Left ventricle myocardium inferior (tissue), 1 donor: Measurements from ENCODE around the gene SMIM35. TPM values are rescaled to one million over a fixed set of nuclear protein-coding genes. Genes with fewer than 3 reads are reported as not detected.

Experiments
- DNase-seq: peaks from one replicate; pipeline ENCODE4 v3.0.0-alpha.2; 2020
- H3K27ac ChIP-seq: fragments of 200-600 bp; replicated peaks from 2 replicates; pipeline ENCODE4 v1.8.0; 2021
- H3K27me3 ChIP-seq: fragments of 200-600 bp; 2 replicates; pipeline ENCODE4 v1.8.0; 2021; ENCODE audit warnings: low read depth
- H3K36me3 ChIP-seq: fragments of 200-600 bp; 2 replicates; pipeline ENCODE4 v1.8.0; 2021
- H3K4me1 ChIP-seq: fragments of 200-600 bp; 2 replicates; pipeline ENCODE4 v1.8.0; 2021
- H3K4me3 ChIP-seq: fragments of 200-600 bp; 2 replicates; pipeline ENCODE4 v1.8.0; 2021; ENCODE audit warnings: mild to moderate bottlenecking, moderate library complexity
- H3K9me3 ChIP-seq: fragments of 200-600 bp; replicated peaks from 2 replicates; pipeline ENCODE4 v1.8.0; 2021
- CTCF ChIP-seq: fragments of 200-600 bp; IDR thresholded peaks from 2 replicates; pipeline ENCODE4 v1.8.0; 2021; ENCODE audit warnings: antibody characterized with exemption, mild to moderate bottlenecking, borderline replicate concordance
- intact Hi-C: fragments of 100-400 bp; cut with micrococcal nuclease; formaldehyde crosslinking; loops from one replicate; pipeline ENCODE4 v1.11.0; 2022
- total RNA-seq: library from RNA; stranded (reverse); fragmentation: NEBNext Ultra II Directional; extraction: Animal tissue kit (Norgen Biotek cat#: 25700); gene quantifications from one replicate; pipeline ENCODE4 v1.2.1, GENCODE V29; 2021
- donor health status: DM: no; HTN: yes; CAD: no; lungs with severe emphysema.

SMIM35 gene
- total RNA-seq, 1 donor from 2014 or later, result not detected

DNA sequence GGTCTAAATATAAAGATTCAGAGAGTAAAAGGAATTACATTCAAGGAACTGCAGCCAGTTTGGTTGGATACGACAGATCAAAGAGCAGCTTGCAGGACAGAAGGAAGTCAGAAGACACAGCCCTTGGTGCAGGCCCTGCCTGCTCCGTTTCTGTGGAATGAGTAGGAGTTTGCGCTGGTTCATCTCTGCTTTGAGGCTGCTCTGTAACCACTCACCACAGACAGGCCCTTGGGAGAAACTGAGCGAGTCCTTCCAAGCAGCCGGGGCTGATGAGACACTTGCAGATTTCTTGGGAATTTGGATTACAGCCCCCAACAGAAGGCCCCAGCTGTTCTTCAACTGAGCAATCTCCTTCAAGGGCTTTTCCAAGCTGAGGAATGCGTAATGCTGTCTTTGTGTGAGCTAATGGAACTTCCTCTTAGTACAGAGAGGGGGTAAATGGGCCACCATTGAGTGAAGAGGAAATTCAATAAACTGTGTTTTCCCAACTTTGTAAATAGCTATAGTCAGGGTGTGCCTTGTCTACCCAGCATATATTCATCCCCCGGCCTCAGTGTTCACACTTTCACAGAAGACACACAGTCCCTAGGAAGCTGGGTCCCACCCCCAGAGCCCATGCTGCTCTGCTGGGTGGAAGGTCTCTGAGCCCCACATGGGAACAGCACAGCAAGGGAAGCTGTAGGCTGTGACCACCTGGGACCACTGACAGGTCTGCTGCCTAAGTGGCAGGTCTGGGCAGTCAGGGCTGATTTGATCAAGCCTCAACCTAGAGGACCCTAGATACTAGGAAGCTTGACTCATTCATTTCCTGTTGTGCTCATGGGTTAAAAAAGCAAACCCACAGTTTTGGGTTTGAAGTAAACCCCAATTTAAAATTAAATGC lies 84.0 kb downstream of the SMIM35 start:
- H3K36me3 ChIP-seq, result no peaks in the 10 kb centered on the region

DNA sequence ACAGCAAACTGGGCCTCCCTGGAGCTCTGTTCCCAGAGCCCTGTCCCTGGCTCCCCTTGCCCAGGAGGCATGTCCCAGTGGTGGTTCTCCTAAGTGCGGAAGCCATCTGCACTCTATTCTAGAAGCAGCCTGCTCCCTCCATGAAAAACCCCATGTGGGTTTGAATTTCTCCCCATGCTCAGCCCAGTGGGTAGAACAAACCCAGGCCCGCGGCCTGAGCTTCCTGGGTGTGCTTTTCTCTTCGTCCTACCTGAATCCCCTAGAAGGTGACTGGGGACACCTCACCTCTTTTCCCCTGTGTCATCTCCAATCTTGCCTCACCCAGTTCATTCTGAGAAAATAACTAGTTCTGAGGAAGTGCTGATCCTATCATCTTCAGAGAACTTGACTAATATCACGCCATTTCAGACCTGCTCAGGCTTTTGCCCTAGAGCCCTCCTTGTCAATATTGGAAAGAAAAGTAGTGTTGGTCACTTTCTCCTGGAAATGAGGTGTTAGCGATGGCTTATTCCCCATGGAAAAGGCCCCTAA lies 84.7 kb downstream of the SMIM35 start:
- Histone ChIP-seq H3K36me3 (no peaks in the 10 kb centered on the region), H3K4me3 (no peak overlapping the region), H3K9me3 (peaks cover 6% of the 10 kb centered on the region), H3K4me1 (peaks cover 19% of the 10 kb centered on the region), H3K27me3 (peaks cover 32% of the 10 kb centered on the region), H3K27ac (peak overlapping the region; percentile 71)
- intact Hi-C loops, result no loop called here
- no peak for TF ChIP-seq CTCF
- no peak for DNase-seq

More for the DNA sequence above, 84.0 kb downstream of the SMIM35 start:
- Histone ChIP-seq H3K27ac (peak overlapping the region; percentile 71), H3K4me3 (no peak overlapping the region), H3K9me3 (peaks cover 6% of the 10 kb centered on the region), H3K27me3 (peaks cover 33% of the 10 kb centered on the region), H3K4me1 (peaks cover 26% of the 10 kb centered on the region)
- peak; percentile 72 for DNase-seq
- intact Hi-C loops, result no loop called here
- TF ChIP-seq CTCF, result no peak

DNA sequence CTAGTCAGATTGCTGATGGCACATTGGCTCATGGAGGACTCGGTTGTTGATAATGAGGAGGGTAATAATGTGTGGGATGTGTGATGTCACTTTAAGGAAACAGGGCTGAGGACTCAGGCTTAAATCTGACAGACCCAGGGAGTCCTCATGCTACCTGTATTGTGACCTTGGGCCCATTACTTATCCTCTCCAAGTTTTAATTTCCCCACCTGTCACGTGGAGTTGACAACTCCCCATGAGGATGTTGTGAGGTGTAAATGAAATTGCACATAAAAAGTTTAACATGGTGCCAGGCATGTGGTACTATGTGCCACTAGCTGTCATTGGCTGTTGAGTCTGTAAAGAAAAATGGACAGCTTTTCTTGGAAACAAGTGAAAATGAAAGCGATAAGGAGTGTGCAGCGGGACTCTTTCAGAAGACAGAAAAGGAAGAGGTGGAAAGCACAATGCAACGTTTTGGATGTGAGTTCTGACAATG lies 85.2 kb downstream of the SMIM35 start:
- H3K27ac ChIP-seq, result peak overlapping the region; percentile 71
- no peak for TF ChIP-seq CTCF
- intact Hi-C loops, result no loop called here

GRCh38 chr11:118000850-118001228 lies 85.9 kb downstream of the SMIM35 start:
- no peak overlapping the region for H3K27ac ChIP-seq
- no peaks in the 10 kb centered on the region for H3K36me3 ChIP-seq
- peaks cover 16% of the 10 kb centered on the region for H3K4me1 ChIP-seq
- H3K4me3 ChIP-seq, result no peak overlapping the region
- TF ChIP-seq CTCF, result no peak
- peaks cover 6% of the 10 kb centered on the region for H3K9me3 ChIP-seq
- intact Hi-C loops, result no loop called here
- DNase-seq, result no peak
- peaks cover 25% of the 10 kb centered on the region for H3K27me3 ChIP-seq

More for the DNA sequence above, 85.2 kb downstream of the SMIM35 start:
- Histone ChIP-seq H3K36me3 (no peaks in the 10 kb centered on the region), H3K4me1 (peaks cover 16% of the 10 kb centered on the region), H3K27me3 (peaks cover 32% of the 10 kb centered on the region), H3K9me3 (peaks cover 6% of the 10 kb centered on the region), H3K4me3 (no peak overlapping the region)
- no peak for DNase-seq

DNA sequence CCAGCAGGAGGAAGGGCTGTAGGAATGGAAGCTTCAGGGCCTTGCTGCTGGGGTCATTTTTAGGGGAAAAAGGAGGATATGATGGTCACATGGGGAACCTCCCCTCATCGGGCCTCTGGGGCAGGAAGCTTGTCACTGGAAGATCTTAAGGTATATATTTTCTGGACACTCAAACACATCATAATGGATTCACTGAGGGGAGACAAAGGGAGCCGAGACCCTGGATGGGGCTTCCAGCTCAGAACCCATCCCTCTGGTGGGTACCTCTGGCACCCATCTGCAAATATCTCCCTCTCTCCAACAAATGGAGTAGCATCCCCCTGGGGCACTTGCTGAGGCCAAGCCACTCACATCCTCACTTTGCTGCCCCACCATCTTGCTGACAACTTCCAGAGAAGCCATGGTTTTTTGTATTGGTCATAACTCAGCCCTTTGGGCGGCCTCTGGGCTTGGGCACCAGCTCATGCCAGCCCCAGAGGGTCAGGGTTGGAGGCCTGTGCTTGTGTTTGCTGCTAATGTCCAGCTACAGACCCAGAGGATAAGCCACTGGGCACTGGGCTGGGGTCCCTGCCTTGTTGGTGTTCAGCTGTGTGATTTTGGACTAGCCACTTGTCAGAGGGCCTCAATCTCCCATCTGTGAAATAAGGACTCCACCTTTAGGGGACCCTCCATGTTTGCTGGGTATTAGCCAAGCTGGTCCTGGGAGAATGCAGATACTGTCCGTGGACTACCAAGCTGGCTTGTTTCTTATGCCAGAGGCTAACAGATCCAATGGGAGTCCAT lies 86.5 kb downstream of the SMIM35 start:
- Histone ChIP-seq H3K4me3 (no peak overlapping the region), H3K4me1 (peaks cover 16% of the 10 kb centered on the region), H3K36me3 (no peaks in the 10 kb centered on the region), H3K27ac (no peak overlapping the region), H3K27me3 (peaks cover 22% of the 10 kb centered on the region), H3K9me3 (peaks cover 6% of the 10 kb centered on the region)
- no peak for DNase-seq
- TF ChIP-seq CTCF, result no peak
- intact Hi-C loops, result no loop called here
